ENCODE data around the gene STRN.
A peak's percentile ranks its signal among the peaks of the same experiment; 100 is the strongest.

STRN gene

DNA sequence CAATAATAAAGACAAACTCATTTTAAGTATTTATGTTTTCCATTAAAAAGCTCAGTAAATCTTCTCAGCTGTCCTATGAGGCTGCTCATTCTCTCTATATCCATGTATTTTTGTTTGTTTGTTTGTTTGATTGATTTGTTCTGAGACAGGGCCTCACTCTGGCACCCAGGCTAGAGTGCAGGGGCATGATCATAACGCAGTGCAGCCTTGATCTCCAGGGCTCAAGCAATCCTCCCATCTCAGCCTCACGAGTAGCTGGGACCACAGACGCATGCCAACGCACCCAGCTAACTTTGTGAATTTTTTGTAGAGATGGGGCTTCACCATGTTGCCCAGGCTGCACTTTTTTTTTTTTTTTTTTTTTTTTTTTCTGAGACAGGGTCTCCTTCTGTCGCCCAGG is 5.6 kb downstream of the STRN start:
- TF ChIP-seq, protein P1, sequence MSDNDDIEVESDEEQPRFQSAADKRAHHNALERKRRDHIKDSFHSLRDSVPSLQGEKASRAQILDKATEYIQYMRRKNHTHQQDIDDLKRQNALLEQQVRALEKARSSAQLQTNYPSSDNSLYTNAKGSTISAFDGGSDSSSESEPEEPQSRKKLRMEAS (IDR thresholded peaks at IDR 0.05; ENCODE audit: low read depth, low read length): no peak
- no peak for TF ChIP-seq MYC (IDR thresholded peaks at IDR 0.05; ENCODE audit: low read depth, low read length)
- no peak for TF ChIP-seq POLR2A (IDR thresholded peaks at IDR 0.05; ENCODE audit: extremely low read depth, insufficient read length)
- TF ChIP-seq CTCF (IDR thresholded peaks at IDR 0.05; ENCODE audit: low read depth, low read length): no peak
- no peak overlapping the region for H3K4me3 ChIP-seq (ENCODE audit: low read depth, low read length)
- DNase-seq (ENCODE audit: low read depth): no peak

GRCh38 chr2:36960005-36960675 is 6.2 kb downstream of the STRN start:
- TF ChIP-seq MYC (IDR thresholded peaks at IDR 0.05; ENCODE audit: low read depth, low read length) (no peak), CTCF (IDR thresholded peaks at IDR 0.05; ENCODE audit: low read depth, low read length) (no peak), POLR2A (IDR thresholded peaks at IDR 0.05; ENCODE audit: extremely low read depth, insufficient read length) (no peak)
- TF ChIP-seq, protein P1 (IDR thresholded peaks at IDR 0.05; ENCODE audit: low read depth, low read length): no peak
- no peak overlapping the region for H3K4me3 ChIP-seq (ENCODE audit: low read depth, low read length)
- peak; percentile 32 for DNase-seq (ENCODE audit: low read depth)

GRCh38 chr2:36954977-36955607 is 11.2 kb downstream of the STRN start:
- no peak overlapping the region for H3K4me3 ChIP-seq (ENCODE audit: low read depth, low read length)
- DNase-seq (ENCODE audit: low read depth): no peak
- no peak for TF ChIP-seq MYC (IDR thresholded peaks at IDR 0.05; ENCODE audit: low read depth, low read length)

- TF ChIP-seq, protein P1 (IDR thresholded peaks at IDR 0.05; ENCODE audit: low read depth, low read length): no peak
- TF ChIP-seq MYC (IDR thresholded peaks at IDR 0.05; ENCODE audit: low read depth, low read length) (no peak), POLR2A (IDR thresholded peaks at IDR 0.05; ENCODE audit: extremely low read depth, insufficient read length) (no peak), CTCF (IDR thresholded peaks at IDR 0.05; ENCODE audit: low read depth, low read length) (no peak)
- no peak for DNase-seq (ENCODE audit: low read depth)
Measured at GRCh38 chr2:36952748-36953197, 13.6 kb downstream of the STRN start.

DNA sequence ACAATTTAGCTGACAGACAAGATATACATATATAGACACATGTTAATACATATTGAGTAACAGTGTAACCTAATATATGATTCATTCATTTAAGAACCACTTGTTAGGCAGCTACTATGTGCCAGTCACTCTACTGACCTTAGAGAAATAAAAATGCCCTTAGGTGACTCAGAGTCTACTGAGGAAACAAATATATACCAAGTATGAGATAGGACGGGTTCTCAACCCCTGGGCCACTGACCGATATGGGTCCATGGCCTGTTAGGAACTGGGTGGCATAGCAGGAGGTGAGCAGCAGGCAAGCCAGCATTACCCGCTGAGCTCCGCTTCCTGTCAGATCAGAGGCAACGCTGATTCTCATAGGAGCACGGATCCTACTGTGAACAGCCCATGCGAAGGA is 14.8 kb downstream of the STRN start:
- TF ChIP-seq, protein P1 (IDR thresholded peaks at IDR 0.05; ENCODE audit: low read depth, low read length): no peak
- no peak for TF ChIP-seq MYC (IDR thresholded peaks at IDR 0.05; ENCODE audit: low read depth, low read length)
- TF ChIP-seq CTCF (IDR thresholded peaks at IDR 0.05; ENCODE audit: low read depth, low read length): no peak
- no peak for TF ChIP-seq POLR2A (IDR thresholded peaks at IDR 0.05; ENCODE audit: extremely low read depth, insufficient read length)
- no peak overlapping the region for H3K4me3 ChIP-seq (ENCODE audit: low read depth, low read length)
- peak; percentile 19 for DNase-seq (ENCODE audit: low read depth)

More at GRCh38 chr2:36952748-36953197, 13.6 kb downstream of the STRN start:
- H3K4me3 ChIP-seq (ENCODE audit: low read depth, low read length): no peak overlapping the region

DNA sequence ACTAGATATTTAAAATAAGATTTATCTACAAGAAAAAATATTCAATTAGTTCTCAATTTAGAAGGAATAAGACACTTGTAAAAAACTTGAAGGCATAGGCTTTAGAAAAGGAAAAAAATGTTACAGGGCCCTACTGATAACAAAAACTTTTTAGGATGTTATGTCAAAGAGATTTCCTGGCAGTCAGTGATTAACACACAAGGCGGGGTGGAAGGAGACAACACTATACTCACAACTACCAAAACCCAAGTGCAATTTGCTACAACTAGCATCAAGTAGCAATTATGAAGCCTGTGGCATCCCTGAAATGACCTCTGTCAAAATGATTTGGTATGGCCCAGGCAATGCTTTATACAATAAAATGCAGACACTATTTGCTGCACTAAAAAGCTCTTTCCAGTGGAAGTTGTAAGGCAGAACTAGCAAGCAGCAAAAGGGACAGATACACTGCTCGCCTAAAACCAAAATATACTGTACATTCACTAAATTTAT is 15.3 kb downstream of the STRN start:
- TF ChIP-seq CTCF (IDR thresholded peaks at IDR 0.05; ENCODE audit: low read depth, low read length): no peak
- TF ChIP-seq POLR2A (IDR thresholded peaks at IDR 0.05; ENCODE audit: extremely low read depth, insufficient read length): no peak
- TF ChIP-seq, protein P1 (IDR thresholded peaks at IDR 0.05; ENCODE audit: low read depth, low read length): no peak
- no peak for TF ChIP-seq MYC (IDR thresholded peaks at IDR 0.05; ENCODE audit: low read depth, low read length)
- no peak overlapping the region for H3K4me3 ChIP-seq (ENCODE audit: low read depth, low read length)
- no peak for DNase-seq (ENCODE audit: low read depth)

Data from NB4 (cell line).